Heart left ventricle (tissue), 16 donors: ENCODE measurements around the gene TRIP13. TPM values are rescaled to one million over a fixed set of nuclear protein-coding genes. Genes with fewer than 3 reads are reported as not detected.

Experiments used
- ATAC-seq, 4 donors: fragments of 200-7000 bp; cut with Tn5 transposase; one replicate each; pipeline ENCODE4 v1.9.1; 2020 to 2022; ENCODE audit warnings: moderate library complexity in 4 of 4, mild to moderate bottlenecking in 3 of 4, moderate number of reproducible peaks in 1 of 4
- DNase-seq, 5 donors: peaks; one replicate each; pipeline ENCODE4 v3.0.0-alpha.2; 2020
- H3K27ac ChIP-seq, 12 donors: fragments of 200-600 bp; sonication (generic) in 4 of 12; one replicate each; pipeline versions ENCODE4 v1.5.0 to v1.8.0; 2016 to 2022; ENCODE audit warnings: mild to moderate bottlenecking in 2 of 12
- H3K27me3 ChIP-seq, 9 donors: fragments of 200-600 bp; sonication (generic) in 2 of 9; one replicate each; pipeline versions ENCODE4 v1.5.1 to v1.8.0; 2016 to 2022; ENCODE audit warnings: mild to moderate bottlenecking in 3 of 9
- H3K36me3 ChIP-seq, 9 donors: fragments of 200-600 bp; sonication (generic) in 2 of 9; one replicate each; pipeline versions ENCODE4 v1.5.0 to v1.8.0; 2018 to 2022; ENCODE audit warnings: mild to moderate bottlenecking in 2 of 9
- H3K4me1 ChIP-seq, 12 donors: fragments of 200-600 bp; sonication (generic) in 4 of 12; one replicate each; pipeline versions ENCODE4 v1.5.0 to v1.8.0; 2016 to 2022; ENCODE audit warnings: mild to moderate bottlenecking in 3 of 12
- H3K4me3 ChIP-seq, 12 donors: fragments of 200-600 bp; sonication (generic) in 4 of 12; one replicate each; pipeline versions ENCODE4 v1.5.0 to v1.8.0; 2017 to 2022; ENCODE audit warnings: mild to moderate bottlenecking in 9 of 12, moderate library complexity in 4 of 12
- H3K9me3 ChIP-seq, 12 donors: fragments of 200-600 bp; sonication (generic) in 4 of 12; one replicate each; pipeline versions ENCODE4 v1.5.0 to v1.8.0; 2016 to 2022; ENCODE audit warnings: mild to moderate bottlenecking in 1 of 12
- CTCF ChIP-seq, 12 donors: fragments of 200-600 bp; sonication (generic) in 4 of 12; IDR thresholded peaks; one replicate each; pipeline versions ENCODE4 v1.5.0 to v1.8.0; 2018 to 2022; ENCODE audit warnings: antibody characterized with exemption in 12 of 12, mild to moderate bottlenecking in 5 of 12
- POLR2A ChIP-seq, 2 donors: fragments of 450-650 bp; IDR thresholded peaks; one replicate each; pipeline ENCODE4 v1.6.1; 2017; ENCODE audit warnings: antibody characterized with exemption in 2 of 2, mild to moderate bottlenecking in 2 of 2, moderate library complexity in 2 of 2
- WGBS, 4 donors: extraction: QIAGEN DNeasy Blood & Tissue Kit in 2 of 4; methylation state at CpG; one replicate each; pipeline versions ENCODE4 v1.1.5 to v1.1.7; 2013 to 2018; 5-methylcytosine and 5-hydroxymethylcytosine counted together
- intact Hi-C, 10 donors: fragments of 100-400 bp; cut with DNase I; formaldehyde crosslinking; loops; one replicate each; pipeline versions ENCODE4 v1.11.1 to v1.14.2; 2022
- polyA plus RNA-seq, 2 donors: library from polyadenylated mRNA; stranded (reverse); fragments of 200-250 nt; gene quantifications; one replicate each; pipeline ENCODE4 v1.2.3, GENCODE V29; 2013
- total RNA-seq, 9 donors: library from RNA; depleted of rRNA in 2 of 9; stranded (reverse); fragments of >200 nt in 2 of 9; fragmentation: NEBNext Ultra II Directional in 3 of 9; extraction: Animal tissue kit (Norgen Biotek cat#: 25700) in 3 of 9; gene quantifications; one replicate each; pipeline versions ENCODE4 v1.1.0 to v1.2.4, GENCODE V29; 2016 to 2023
- donor health status: ischemic (EF 13 %, LVEDD 7.1; RV severe dilation, severe dysfunction).
- donor health status: healthy with polysubstance abuse.
- donor health status: DM: no; HTN: yes; CAD: no.
- donor health status: DM: no; HTN: no; CAD: no.
- donor health status: ischemic (EF 25% LVEDD 6.9; RV normal size, moderate dysfunction).
- donor health status: ischemic (EF 25% LVEDD 5.7; RV mildly dilated, moderate dysfunction).
- donor health status: healthy.
- donor health status: DM: yes; HTN: yes; CAD: no.
- donor health status: ischemic (EF 35%, LVEDD 5.7; RV mildly dilated, moderate dysfunction).
- donor health status: nonischemic (EF 11% LVEDD 7.7; RV severe dilation, severe dysfunction).
- donor health status: DM: yes; HTN: yes; CAD: no.
- donor health status: PGD.
- donor health status: ischemic (EF 29% LVEDD 5.4; RV normal size, mild dysfunction).
- donor health status: nonischemic (EF 23%, LVEDD 6.1; RV moderate dilation, normal function).

TRIP13 gene
- total and polyA plus RNA-seq, 11 donors = 0.19 to 4.2 (median 0.49) TPM

- DNase-seq = no peak
- WGBS, 4 donors = 70 to 82% (median 77%) methylated on average over 18 to 30 of the region's 30 CpGs
- Histone ChIP-seq H3K4me3 (no peak overlapping the region), H3K27ac (no peak overlapping the region), H3K4me1 (peaks cover 0 to 15% (median 0%) of the 10 kb centered on the region in 12 donors), H3K9me3 (peaks cover 0 to 14% (median 0%) of the 10 kb centered on the region in 12 donors), H3K27me3 (peaks cover 0 to 52% (median 18%) of the 10 kb centered on the region in 9 donors), H3K36me3 (no peaks in the 10 kb centered on the region)
- ATAC-seq = peak in 3 of 4 donors; percentile 10 to 22 (median 12)
- no peak for TF ChIP-seq POLR2A (IDR thresholded peaks at IDR 0.05)
- TF ChIP-seq CTCF (IDR thresholded peaks at IDR 0.05) = no peak
- intact Hi-C loops = no loop called here
Observed at GRCh38 chr5:946720-947625, 54.3 kb downstream of the TRIP13 start.

- ATAC-seq (no peak), DNase-seq (no peak)
- Histone ChIP-seq H3K4me3 (no peak overlapping the region), H3K4me1 (peaks cover 0 to 15% (median 0%) of the 10 kb centered on the region in 12 donors), H3K36me3 (no peaks in the 10 kb centered on the region), H3K9me3 (peaks cover 0 to 14% (median 0%) of the 10 kb centered on the region in 12 donors), H3K27me3 (peaks cover 0 to 61% (median 23%) of the 10 kb centered on the region in 9 donors), H3K27ac (no peak overlapping the region)
- TF ChIP-seq POLR2A (IDR thresholded peaks at IDR 0.05) = no peak
- TF ChIP-seq CTCF (IDR thresholded peaks at IDR 0.05) = no peak
- WGBS, 4 donors = 62 to 71% (median 68%) methylated on average over 13 to 19 of the region's 19 CpGs
- intact Hi-C loops = no loop called here
Observed at GRCh38 chr5:947626-948471, 55.2 kb downstream of the TRIP13 start.

- ATAC-seq = no peak
- H3K4me1 ChIP-seq = peaks cover 0 to 15% (median 0%) of the 10 kb centered on the region in 12 donors
- intact Hi-C loops = no loop called here
- H3K27ac ChIP-seq = no peak overlapping the region
- DNase-seq = no peak
- TF ChIP-seq POLR2A (IDR thresholded peaks at IDR 0.05) (no peak), CTCF (IDR thresholded peaks at IDR 0.05) (no peak)
- WGBS, 4 donors = 79 to 93% (median 89%) methylated on average over 19 of the region's 19 CpGs
- H3K36me3 ChIP-seq = no peaks in the 10 kb centered on the region
- H3K27me3 ChIP-seq = peaks cover 0 to 61% (median 23%) of the 10 kb centered on the region in 9 donors
- no peak overlapping the region for H3K4me3 ChIP-seq
- peaks cover 0 to 14% (median 0%) of the 10 kb centered on the region in 12 donors for H3K9me3 ChIP-seq
Observed at GRCh38 chr5:948472-949274, 56.0 kb downstream of the TRIP13 start.
